GM21381 (cell line): ENCODE measurements around the gene DPH5.

Experiments used
- ATAC-seq: cut with Tn5 transposase; IDR thresholded peaks from one replicate; pipeline ENCODE4 v1.9.1; 2021; ENCODE audit warnings: mild to moderate bottlenecking, moderate library complexity; ENCODE audit not compliant: unreplicated experiment

DPH5 gene

DNA sequence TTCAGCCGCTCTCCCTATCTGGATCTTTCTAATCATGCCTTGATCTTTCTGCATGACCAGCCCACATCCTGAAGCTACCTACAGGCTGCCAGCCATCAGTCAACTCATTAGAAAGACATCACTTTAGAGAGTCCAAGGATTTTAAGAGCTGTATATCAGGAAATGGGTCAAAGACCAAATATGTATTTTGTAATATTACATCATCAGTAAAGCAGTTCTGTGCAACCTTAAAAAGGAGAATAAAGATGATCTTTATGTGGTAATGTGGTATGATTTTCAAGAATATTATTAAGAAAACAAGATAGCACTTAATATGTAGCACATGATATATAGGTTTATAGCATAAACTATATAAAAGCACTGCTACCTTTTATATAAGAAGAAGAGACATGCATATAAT, 82.1 kb downstream of the DPH5 start:
- ATAC-seq, result no peak

DNA sequence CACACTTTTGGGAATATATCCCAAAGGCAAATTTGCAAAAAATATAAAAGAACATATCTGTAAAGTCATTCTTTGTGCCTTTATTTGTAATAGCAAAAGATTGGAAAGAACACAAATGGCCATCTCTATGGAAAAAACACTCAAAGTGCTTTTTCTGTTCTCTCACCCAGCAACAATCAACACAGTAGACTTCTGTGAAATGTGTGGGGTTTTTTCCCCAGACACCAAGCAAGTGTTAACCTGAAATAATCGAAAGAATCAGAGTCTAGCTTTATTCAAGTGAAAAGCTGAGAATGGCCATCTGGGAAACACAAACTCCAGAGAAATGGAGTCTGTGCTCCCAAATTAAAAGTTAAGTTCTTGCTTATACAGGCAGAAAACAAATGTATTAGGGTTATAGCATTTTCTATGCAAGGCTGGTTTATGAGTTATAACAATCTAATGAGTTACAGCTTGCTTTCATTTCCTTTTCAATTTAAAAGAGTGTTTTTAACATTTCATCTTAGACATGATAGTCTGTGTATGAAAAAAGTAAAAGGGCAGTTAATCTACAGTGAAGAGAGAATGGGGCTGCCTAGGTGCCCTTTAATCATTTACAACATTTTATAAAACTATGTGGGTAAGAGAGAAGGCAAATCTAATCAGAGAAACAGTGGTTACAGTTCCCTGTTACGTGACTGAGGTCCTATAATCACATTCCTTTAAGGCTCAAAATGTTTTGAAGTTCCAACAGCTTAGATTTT, 83.1 kb downstream of the DPH5 start:
- ATAC-seq, result no peak

DNA sequence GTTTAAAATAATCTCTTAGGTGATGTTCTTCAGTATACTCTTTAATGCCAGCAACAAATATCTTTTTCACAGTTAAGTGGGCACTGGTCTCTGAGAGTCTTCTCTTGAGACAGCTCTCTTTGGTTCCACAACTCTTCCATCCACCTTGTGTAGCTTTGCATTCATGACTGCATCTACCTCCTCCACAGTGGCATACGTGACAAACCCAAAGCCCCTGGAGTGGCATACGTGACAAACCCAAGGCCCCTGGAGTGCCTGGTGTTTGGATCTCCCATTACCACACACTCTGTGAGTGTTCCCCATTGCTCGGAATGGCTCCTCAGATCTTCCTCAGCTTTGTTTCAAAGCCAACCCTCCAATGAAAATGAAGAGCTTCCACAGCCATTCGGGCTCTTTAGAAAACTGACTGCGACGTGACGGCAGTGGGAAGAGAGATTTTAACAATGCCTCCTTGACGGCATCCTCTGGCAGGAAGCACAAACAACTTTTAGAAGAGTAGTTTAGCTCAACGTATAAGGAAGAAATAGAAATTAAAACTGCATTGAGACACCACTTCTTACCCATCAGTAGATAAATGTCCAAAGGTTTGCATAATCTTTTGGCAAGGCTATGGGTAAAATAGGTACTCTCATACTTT, 83.9 kb downstream of the DPH5 start:
- ATAC-seq, result no peak

DNA sequence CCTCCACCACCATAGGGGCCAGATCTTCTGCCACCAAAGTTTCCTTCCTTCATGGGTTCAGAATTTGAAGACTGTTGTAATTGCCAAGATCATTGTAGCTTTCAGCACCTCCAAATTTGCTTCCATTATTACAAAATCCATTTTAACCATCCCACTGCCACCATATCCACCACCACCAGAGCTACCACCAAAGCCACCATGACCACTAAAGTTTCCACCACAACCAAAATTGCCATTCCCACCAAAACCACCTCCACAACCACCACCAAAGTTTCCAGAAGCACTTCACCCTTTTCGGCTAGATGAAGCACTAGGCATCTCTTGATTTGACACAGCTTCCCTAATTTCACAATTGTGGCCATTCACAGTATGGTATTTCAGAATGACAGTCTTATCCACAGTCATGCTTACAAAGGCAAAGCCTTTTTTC, 84.5 kb downstream of the DPH5 start:
- ATAC-seq, result no peak
